Endothelial cell of umbilical vein (primary cell): Measurements from ENCODE around the gene HOXC5. TPM values are rescaled to one million over a fixed set of nuclear protein-coding genes. Genes with fewer than 3 reads are reported as not detected.

Experiments
- BruUV-seq: library from RNA; stranded (reverse); fragments of 400-500 nt; replicated peaks from 2 replicates; lab custom pipeline; 2021; lab: Mats Ljungman, UMichigan
- CTCF ChIA-PET: fragments of 300-600, 350-600 bp; sonication (Branson Sonifier 250); formaldehyde crosslinking; loops from one replicate; lab custom pipeline; 2021; ENCODE audit warnings: antibody characterized with exemption, inconsistent platforms; lab: Charles Lee
- POLR2A ChIA-PET: fragments of 300-600, 350-600 bp; sonication (Branson Sonifier 250); formaldehyde crosslinking; loops from one replicate; lab custom pipeline; 2021; ENCODE audit warnings: antibody characterized with exemption, inconsistent platforms; lab: Charles Lee
- DNase-seq: peaks from one replicate; pipeline ENCODE4 v3.0.0-alpha.2; 2011; ENCODE audit warnings: low read depth, low spot score
- FAIRE-seq: peaks from 2 replicates; lab custom pipeline; 2011; peaks lifted over from hg19 to GRCh38; lab: Jason Lieb, UNC
- H2AFZ ChIP-seq: 2 replicates; pipeline ENCODE4 v1.6.0; 2012; ENCODE audit warnings: low read depth, low read length, control low read depth, inconsistent platforms
- H3K27ac ChIP-seq: 2 replicates; pipeline ENCODE4 v1.5.1; 2011; ENCODE audit warnings: low read depth, mild to moderate bottlenecking, control low read depth, low read length, moderate library complexity; ENCODE audit not compliant: insufficient read depth
- H3K27me3 ChIP-seq, 2 experiments: 2 replicates each; pipeline versions ENCODE4 v1.6.0 to v1.6.1; 2011; ENCODE audit warnings: low read length in 2 of 2, mixed read lengths in 1 of 2; ENCODE audit not compliant: control insufficient read depth in 2 of 2, insufficient read depth in 2 of 2
- H3K36me3 ChIP-seq, 2 experiments: 2 replicates in 1 of 2; 3 replicates in 1 of 2; pipeline ENCODE4 v1.5.1; 2011; ENCODE audit warnings: low read length in 2 of 2, mild to moderate bottlenecking in 1 of 2, moderate library complexity in 1 of 2; ENCODE audit not compliant: control insufficient read depth in 2 of 2, insufficient read depth in 2 of 2; ENCODE audit errors: extremely low read depth in 1 of 2
- H3K4me1 ChIP-seq: 3 replicates; pipeline ENCODE4 v1.5.1; 2011; ENCODE audit warnings: mild to moderate bottlenecking, low read length; ENCODE audit not compliant: control insufficient read depth, insufficient read depth; ENCODE audit errors: extremely low read depth
- H3K4me2 ChIP-seq: 2 replicates; pipeline ENCODE4 v1.6.1; 2011; ENCODE audit warnings: low read length, control low read depth, mixed read lengths; ENCODE audit not compliant: insufficient read depth
- H3K4me3 ChIP-seq, 3 experiments: fragments of 200-600 bp in 1 of 3; sonication (generic), shearing (Covaris generic) in 1 of 3; replicated peaks in 1 of 3; 2 replicates each; pipeline ENCODE4 v1.5.1; 2011 to 2016; ENCODE audit warnings: control low read depth in 3 of 3, low read length in 3 of 3, mild to moderate bottlenecking in 2 of 3, inconsistent platforms in 1 of 3, low read depth in 1 of 3, moderate library complexity in 1 of 3; ENCODE audit not compliant: insufficient read depth in 1 of 3
- H3K79me2 ChIP-seq: 2 replicates; pipeline ENCODE4 v1.6.0; 2012; ENCODE audit warnings: low read length, inconsistent platforms; ENCODE audit not compliant: control insufficient read depth, insufficient read depth
- H3K9ac ChIP-seq: replicated peaks from 2 replicates; pipeline ENCODE3; 2011; ENCODE audit warnings: low read length, control low read depth; ENCODE audit not compliant: insufficient read depth; ENCODE audit errors: extremely low read depth
- H3K9me1 ChIP-seq: replicated peaks from 3 replicates; pipeline ENCODE4 v1.6.0; 2011; ENCODE audit warnings: mild to moderate bottlenecking, low read length; ENCODE audit not compliant: control insufficient read depth, insufficient read depth; ENCODE audit errors: extremely low read depth
- H3K9me3 ChIP-seq: replicated peaks from 2 replicates; pipeline ENCODE4 v1.5.1; 2012; ENCODE audit warnings: low read length, inconsistent platforms; ENCODE audit not compliant: control insufficient read depth, insufficient read depth
- H4K20me1 ChIP-seq: replicated peaks from 2 replicates; pipeline ENCODE3; 2011; ENCODE audit warnings: mild to moderate bottlenecking, low read length; ENCODE audit not compliant: control insufficient read depth, insufficient read depth; ENCODE audit errors: extremely low read depth
- CTCF ChIP-seq, 2 donors: IDR thresholded peaks; 1 replicate in 1 of 2; 2 replicates in 1 of 2; pipeline ENCODE4 v1.5.1; 2011; ENCODE audit warnings: low read length in 2 of 2, mild to moderate bottlenecking in 2 of 2, moderate library complexity in 2 of 2, control low read depth in 1 of 2, inconsistent platforms in 1 of 2, low read depth in 1 of 2; ENCODE audit not compliant: insufficient read depth in 1 of 2; ENCODE audit errors: extremely low read depth in 1 of 2
- EZH2 ChIP-seq: IDR thresholded peaks from 2 replicates; pipeline ENCODE4 v1.6.1; 2012; ENCODE audit warnings: borderline replicate concordance, low read depth, mild to moderate bottlenecking, moderate library complexity, low read length, inconsistent platforms; ENCODE audit not compliant: severe bottlenecking
- FOS ChIP-seq: IDR thresholded peaks from 2 replicates; pipeline ENCODE4 v1.6.1; 2011; ENCODE audit warnings: mild to moderate bottlenecking, low read length, moderate library complexity, borderline replicate concordance; ENCODE audit not compliant: insufficient read depth
- GATA2 ChIP-seq: IDR thresholded peaks from 2 replicates; pipeline ENCODE4 v1.7.0; 2011; ENCODE audit warnings: low read depth, mild to moderate bottlenecking, moderate library complexity, mixed read lengths, low read length; ENCODE audit not compliant: insufficient read length, insufficient read depth
- JUN ChIP-seq: IDR thresholded peaks from 2 replicates; pipeline ENCODE4 v1.6.1; 2011; ENCODE audit warnings: borderline replicate concordance, low read depth; ENCODE audit not compliant: insufficient read length, insufficient read depth
- MAX ChIP-seq: IDR thresholded peaks from 2 replicates; pipeline ENCODE4 v1.6.1; 2011; ENCODE audit not compliant: insufficient read depth, insufficient read length
- MYC ChIP-seq: IDR thresholded peaks from one replicate; pipeline ENCODE4 v1.6.1; 2011; ENCODE audit warnings: mild to moderate bottlenecking, low read depth, low read length
- POLR2A ChIP-seq: IDR thresholded peaks from 2 replicates; pipeline ENCODE4 v1.6.1; 2012; ENCODE audit warnings: low read depth, mild to moderate bottlenecking, control low read depth, low read length
- POLR2AphosphoS5 ChIP-seq: IDR thresholded peaks from 2 replicates; pipeline ENCODE4 v1.6.1; 2012; ENCODE audit warnings: low read depth, mild to moderate bottlenecking, control low read depth, low read length, moderate library complexity; ENCODE audit not compliant: insufficient read depth
- dilution Hi-C: fragments of 300-500 bp; cut with MboI; formaldehyde crosslinking; loops from one replicate; pipeline ENCODE4 v1.15.0; 2019; ENCODE audit warnings: low sequenced_read_pairs; ENCODE audit not compliant: extremely low pct_ligation_motif_present
- intact Hi-C: fragments of 100-400 bp; cut with micrococcal nuclease; formaldehyde crosslinking; loops from one replicate; pipeline ENCODE4 v1.10.0; 2022
- polyA plus RNA-seq, 4 experiments: library from polyadenylated mRNA; depleted of rRNA in 3 of 4; stranded (reverse) in 3 of 4; unstranded in 1 of 4; fragments of >200 nt; gene quantifications; 2 replicates each; pipeline versions ENCODE4 v1.2.1 to v1.2.3, GENCODE V29; 2011 to 2012; ENCODE audit warnings: missing spikeins in 1 of 4
- total RNA-seq: library from RNA; stranded (reverse); gene quantifications from 2 replicates; pipeline ENCODE4 v1.2.3, GENCODE V29; 2021

HOXC5 gene
- total and polyA plus RNA-seq, 2 donors (not counting 3 experiments of a cell fraction or from before 2014, with no cell fraction given) = not detected

DNA sequence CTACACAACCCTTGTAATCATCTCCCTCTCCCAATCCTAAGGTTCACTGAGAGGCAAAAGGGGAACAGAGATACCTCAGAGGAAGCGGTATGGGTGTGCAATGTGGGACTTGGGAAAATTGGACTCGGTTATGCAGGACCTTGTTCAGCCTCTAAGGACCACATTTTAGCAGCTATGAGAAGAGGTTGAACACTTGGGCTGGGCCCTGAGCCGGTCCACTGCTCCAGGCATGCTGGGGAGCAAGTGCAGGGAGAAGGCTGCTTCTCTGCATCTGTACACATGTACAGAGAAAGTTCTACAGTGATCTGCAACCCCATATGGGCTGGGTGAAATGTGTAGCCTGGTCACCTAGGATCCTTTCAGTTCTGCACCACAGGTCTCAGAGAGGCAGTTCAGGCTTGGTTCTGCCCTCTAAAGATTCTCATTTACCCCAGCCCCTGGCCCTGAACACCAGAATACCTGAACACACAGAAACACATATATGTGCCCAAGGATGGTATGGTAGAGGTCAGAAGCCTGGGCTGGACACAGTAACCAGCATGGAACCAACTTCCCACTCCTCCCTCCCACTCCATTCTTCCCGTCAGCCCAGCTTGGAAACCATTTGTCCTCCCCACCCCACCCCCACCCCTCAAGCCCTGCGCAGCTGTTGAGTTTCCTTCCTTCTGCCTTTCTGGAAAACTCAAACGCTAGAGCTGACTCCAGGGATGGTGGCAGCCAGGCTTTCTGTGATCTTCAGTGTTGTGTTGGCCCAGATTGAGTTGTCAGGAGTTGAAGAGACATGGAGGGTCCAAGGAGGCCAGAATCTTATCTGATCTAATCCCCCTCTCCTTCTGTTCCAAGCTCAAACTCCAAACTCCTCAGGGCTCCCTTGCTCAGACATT lies 10.4 kb downstream of the HOXC5 start:
- H3K27me3 ChIP-seq = peaks cover 76 to 83% of the 10 kb centered on the region in 2 experiments
- no peak for TF ChIP-seq POLR2A
- no peak for TF ChIP-seq POLR2AphosphoS5
- TF ChIP-seq MAX = no peak
- TF ChIP-seq GATA2 = no peak
- H3K4me3 ChIP-seq = no peak overlapping the region
- no peaks in the 10 kb centered on the region for H3K9me3 ChIP-seq
- H3K9ac ChIP-seq = no peak overlapping the region
- dilution Hi-C loops = no loop called here
- no peak overlapping the region for H2AFZ ChIP-seq
- no peaks in the 10 kb centered on the region for H3K4me1 ChIP-seq
- no TSS peak for BruUV-seq
- intact Hi-C loops = no loop called here
- FAIRE-seq (no peak), DNase-seq (no peak)
- H3K79me2 ChIP-seq = no peaks in the 10 kb centered on the region
- no peaks in the 10 kb centered on the region for H4K20me1 ChIP-seq
- H3K27ac ChIP-seq = no peak overlapping the region
- no peaks in the 10 kb centered on the region for H3K9me1 ChIP-seq
- CTCF ChIA-PET = no interaction called here
- H3K36me3 ChIP-seq = no peaks in the 10 kb centered on the region
- no peak overlapping the region for H3K4me2 ChIP-seq
- POLR2A ChIA-PET = no interaction called here

GRCh38 chr12:54044425-54045103 lies 11.7 kb downstream of the HOXC5 start:
- dilution Hi-C loops = no loop called here
- no TSS peak for BruUV-seq
- DNase-seq (no peak), FAIRE-seq (no peak)
- Histone ChIP-seq H3K36me3 (no peaks in the 10 kb centered on the region), H2AFZ (no peak overlapping the region), H3K9ac (no peak overlapping the region), H4K20me1 (no peaks in the 10 kb centered on the region), H3K9me3 (no peaks in the 10 kb centered on the region), H3K9me1 (no peaks in the 10 kb centered on the region), H3K27ac (no peak overlapping the region), H3K4me3 (no peak overlapping the region), H3K4me2 (no peak overlapping the region), H3K79me2 (no peaks in the 10 kb centered on the region), H3K4me1 (no peaks in the 10 kb centered on the region), H3K27me3 (peaks cover 73 to 85% of the 10 kb centered on the region in 2 experiments)
- intact Hi-C loops = no loop called here
- CTCF ChIA-PET = interaction anchor here (0.6 to 1.1 kb wide), 3 partner anchors 10 to 17 kb away, joined by 3 to 4 read pairs (median 4); partner anchors contain the start of gene HOXC4
- no peak for TF ChIP-seq POLR2A
- no peak for TF ChIP-seq GATA2
- no peak for TF ChIP-seq MYC
- TF ChIP-seq POLR2AphosphoS5 = no peak
- no peak for TF ChIP-seq FOS
- TF ChIP-seq EZH2 = no peak
- TF ChIP-seq JUN = no peak
- no peak for TF ChIP-seq MAX
- TF ChIP-seq CTCF (IDR thresholded peaks at IDR 0.05; ENCODE audit: extremely low read depth in 1 of 2, insufficient read depth in 1 of 2, low read depth in 1 of 2, low read length in 2 of 2) = no peak
- POLR2A ChIA-PET = no interaction called here
